Muscle layer of duodenum (tissue), 2 donors: ENCODE results near the gene RPS14.
"Not testable (repeated sequence)": the region's sequence is repeated elsewhere in the genome, so short reads cannot be mapped to it uniquely, and the experiment has no call there.

Experiments
- H3K27ac ChIP-seq: one replicate; pipeline ENCODE4 v1.7.0; 2013; ENCODE audit warnings: mild to moderate bottlenecking, low read length
- H3K27me3 ChIP-seq: one replicate; pipeline ENCODE4 v1.7.0; 2013; ENCODE audit warnings: low read depth, mild to moderate bottlenecking, control low read depth, low read length
- H3K36me3 ChIP-seq, 2 donors: one replicate each; pipeline ENCODE4 v1.7.0; 2013; ENCODE audit warnings: low read length in 2 of 2, control low read depth in 1 of 2, mild to moderate bottlenecking in 1 of 2; ENCODE audit not compliant: insufficient read depth in 2 of 2, control insufficient read depth in 1 of 2
- H3K4me1 ChIP-seq, 2 donors: one replicate each; pipeline ENCODE4 v1.7.0; 2013; ENCODE audit warnings: low read length in 2 of 2, mild to moderate bottlenecking in 2 of 2, control low read depth in 1 of 2, moderate library complexity in 1 of 2; ENCODE audit not compliant: insufficient read depth in 2 of 2, control insufficient read depth in 1 of 2
- H3K4me3 ChIP-seq, 2 donors: one replicate each; pipeline ENCODE4 v1.7.0; 2013; ENCODE audit warnings: low read length in 2 of 2, low read depth in 1 of 2, mild to moderate bottlenecking in 1 of 2
- H3K9me3 ChIP-seq, 2 donors: one replicate each; pipeline ENCODE4 v1.7.0; 2013; ENCODE audit warnings: low read length in 2 of 2, control low read depth in 1 of 2, mild to moderate bottlenecking in 1 of 2; ENCODE audit not compliant: control insufficient read depth in 1 of 2
- donor health status: healthy.

Gene RPS14

GRCh38 chr5:150428106-150428876 is 21.2 kb downstream of the RPS14 start:
- Histone ChIP-seq H3K27me3 (no peaks in the 10 kb centered on the region), H3K9me3 (no peaks in the 10 kb centered on the region), H3K4me1 (peaks cover 0 to 4% of the 10 kb centered on the region in 2 donors), H3K36me3 (no peaks in the 10 kb centered on the region), H3K4me3 (no peak overlapping the region), H3K27ac (no peak overlapping the region)

DNA sequence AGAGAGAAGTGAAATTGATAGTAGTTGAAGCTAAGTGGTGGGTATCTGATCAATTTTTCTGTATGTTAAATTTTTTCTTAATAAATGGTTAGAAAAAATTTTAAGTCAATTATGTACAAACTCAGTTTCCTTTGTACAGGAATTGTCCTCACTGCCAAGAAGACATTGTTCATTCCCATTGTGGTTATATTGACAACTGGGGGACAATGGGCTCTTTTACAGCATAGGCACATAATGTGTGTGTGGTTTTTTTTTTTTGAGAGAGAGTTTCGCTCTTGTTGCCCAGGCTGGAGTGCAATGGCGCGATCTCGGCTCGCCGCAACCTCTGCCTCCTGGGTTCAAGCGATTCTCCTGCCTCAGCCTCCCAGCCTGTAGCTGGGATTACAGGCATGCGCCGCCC is 23.4 kb downstream of the RPS14 start:
- not testable (repeated sequence) for H3K9me3 ChIP-seq, H3K4me3 ChIP-seq, H3K27me3 ChIP-seq, H3K27ac ChIP-seq, H3K4me1 ChIP-seq, H3K36me3 ChIP-seq

DNA sequence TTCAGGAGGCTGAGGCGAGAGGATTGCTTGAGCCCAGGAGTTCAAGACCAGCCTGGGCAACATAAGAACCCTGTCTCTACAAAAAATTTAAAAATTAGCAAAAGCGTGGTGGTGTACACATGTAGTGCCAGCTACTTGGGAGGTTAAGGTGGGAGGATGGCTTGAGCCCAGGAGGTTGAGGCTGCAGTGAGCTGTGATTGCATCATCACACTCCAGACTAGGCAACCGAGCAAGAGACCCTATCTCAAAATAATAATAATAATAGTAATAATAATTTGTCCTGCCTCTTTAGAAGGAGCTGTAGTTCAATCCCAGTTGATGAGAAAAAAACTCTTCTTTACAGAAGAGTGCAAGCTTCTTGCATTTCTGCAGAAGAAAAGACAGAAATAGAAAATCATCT is 26.8 kb downstream of the RPS14 start:
- Histone ChIP-seq H3K4me1 (no peaks in the 10 kb centered on the region), H3K36me3 (no peaks in the 10 kb centered on the region), H3K9me3 (no peaks in the 10 kb centered on the region), H3K27ac (no peak overlapping the region), H3K27me3 (no peaks in the 10 kb centered on the region), H3K4me3 (no peak overlapping the region)

- Histone ChIP-seq H3K4me3 (no peak overlapping the region), H3K27ac (no peak overlapping the region), H3K27me3 (no peaks in the 10 kb centered on the region), H3K9me3 (no peaks in the 10 kb centered on the region), H3K4me1 (no peaks in the 10 kb centered on the region), H3K36me3 (no peaks in the 10 kb centered on the region)
These were observed 27.5 kb downstream of the RPS14 start for GRCh38 chr5:150422075-150422474.

DNA sequence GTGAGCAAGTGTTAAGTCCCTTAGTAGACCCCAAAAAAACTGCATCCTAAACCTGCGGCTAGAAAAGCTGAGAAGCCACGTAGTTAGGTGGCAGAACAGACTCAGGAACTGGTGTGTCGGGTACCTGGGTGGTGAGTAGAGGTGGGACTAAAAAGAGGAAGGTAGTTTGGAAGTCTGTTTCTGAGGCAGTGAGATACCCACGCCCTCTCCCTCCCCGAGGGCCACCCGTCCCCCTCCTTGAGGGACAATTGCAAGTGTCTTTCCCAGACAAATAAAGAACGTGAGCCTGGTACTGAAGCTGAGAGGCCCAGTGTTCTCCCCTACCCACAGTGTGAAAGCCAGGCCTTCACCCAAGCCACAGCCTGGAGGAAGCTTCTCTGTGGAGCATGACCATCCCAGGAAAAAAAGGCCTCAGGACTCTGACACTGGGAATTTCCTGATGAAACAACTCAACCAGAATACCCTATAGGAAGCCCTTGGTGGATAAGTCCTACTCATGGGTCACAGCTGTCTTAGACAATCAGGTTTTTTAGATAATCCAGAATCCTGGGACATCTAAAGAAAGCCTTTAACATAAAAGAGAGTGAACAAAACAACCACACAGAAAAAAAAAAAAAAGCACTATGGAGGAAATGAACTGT is 29.8 kb downstream of the RPS14 start:
- no peaks in the 10 kb centered on the region for H3K27me3 ChIP-seq
- no peaks in the 10 kb centered on the region for H3K4me1 ChIP-seq
- H3K4me3 ChIP-seq: no peak overlapping the region
- no peaks in the 10 kb centered on the region for H3K9me3 ChIP-seq
- no peak overlapping the region for H3K27ac ChIP-seq
- H3K36me3 ChIP-seq: no peaks in the 10 kb centered on the region

DNA sequence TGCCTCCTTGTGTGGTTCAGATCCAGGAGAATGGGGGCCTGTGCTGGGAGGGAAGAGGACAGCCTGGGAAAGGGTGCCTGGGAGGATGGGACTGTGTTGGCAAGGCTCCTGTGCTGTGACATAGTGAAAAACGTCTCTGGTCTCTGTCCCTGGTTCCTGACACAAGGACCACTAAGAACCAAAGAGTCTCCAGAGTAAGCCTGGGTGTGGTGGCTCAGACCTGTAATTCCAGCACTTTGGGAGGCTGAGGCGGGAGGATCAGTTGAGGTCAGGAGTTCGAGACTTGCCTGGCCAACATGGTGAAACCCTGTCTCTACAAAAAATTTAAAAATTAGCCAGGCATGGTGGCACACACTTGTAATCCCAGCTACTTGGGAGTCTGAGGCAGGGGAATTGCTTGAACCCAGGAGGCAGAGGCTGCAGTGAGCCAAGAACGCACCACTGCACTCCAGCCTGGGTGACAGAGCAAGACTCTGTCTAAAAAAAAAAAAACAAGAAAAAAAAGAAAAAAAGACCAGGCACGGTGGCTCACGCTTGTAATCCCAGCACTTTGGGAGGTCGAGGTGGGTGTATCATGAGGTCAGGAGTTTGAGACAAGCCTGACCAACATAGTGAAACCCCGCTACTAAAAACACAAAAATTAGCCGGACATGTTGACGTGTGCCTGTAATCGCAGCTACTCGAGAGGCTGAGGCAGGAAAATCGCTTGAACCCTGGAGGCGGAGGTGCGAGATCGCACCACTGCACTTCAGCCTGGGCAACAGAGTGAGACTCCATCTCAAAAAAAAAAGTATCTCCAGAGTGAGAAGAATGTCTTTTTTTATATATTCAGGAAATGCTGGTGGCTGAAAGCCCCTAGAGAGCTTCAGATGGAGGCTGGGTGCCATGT is 35.4 kb downstream of the RPS14 start:
- H3K9me3 ChIP-seq, H3K36me3 ChIP-seq, H3K4me3 ChIP-seq, H3K27me3 ChIP-seq: not testable (repeated sequence)
- Histone ChIP-seq H3K4me1 (peaks cover 13 to 16% of the 10 kb centered on the region in 2 donors), H3K27ac (peak overlapping the region; percentile 93)

DNA sequence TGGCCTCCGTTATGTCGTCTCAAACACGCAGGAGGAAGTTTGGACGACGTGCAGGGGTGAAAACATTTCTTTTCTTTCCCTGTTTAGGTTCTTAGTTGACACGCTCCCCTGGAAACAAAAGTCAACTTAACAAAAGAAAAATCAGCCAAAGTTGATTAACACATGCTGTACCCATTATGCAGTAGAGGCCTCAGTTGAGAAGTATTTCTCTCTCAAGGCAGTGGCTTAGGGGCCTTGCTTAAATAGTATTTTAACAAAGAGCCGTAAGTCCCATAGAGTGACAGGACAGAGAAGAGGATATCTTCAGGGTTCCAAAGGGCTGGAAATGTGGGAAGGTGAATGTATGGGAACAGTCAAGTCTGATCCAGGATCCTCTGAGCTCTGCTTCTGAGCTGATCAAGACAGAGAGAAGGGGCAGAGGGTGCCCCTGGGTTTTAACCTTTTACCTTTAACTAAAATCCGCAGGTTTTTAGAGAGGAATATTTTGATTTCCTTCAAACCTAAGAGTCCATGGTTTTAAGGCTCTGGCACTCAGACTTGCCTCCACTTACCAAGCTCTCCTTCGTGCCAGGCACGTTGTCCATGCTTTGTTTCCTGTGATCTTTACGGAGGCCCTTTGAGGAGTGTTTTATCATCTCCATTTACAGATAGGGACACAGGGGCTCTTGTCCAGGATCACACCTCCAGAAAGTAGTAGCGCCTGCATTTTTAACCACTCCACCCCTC is 36.2 kb downstream of the RPS14 start:
- peaks cover 0 to 3% of the 10 kb centered on the region in 2 donors for H3K36me3 ChIP-seq
- no peaks in the 10 kb centered on the region for H3K9me3 ChIP-seq
- peaks cover 13 to 16% of the 10 kb centered on the region in 2 donors for H3K4me1 ChIP-seq
- peak overlapping the region; percentile 93 for H3K27ac ChIP-seq
- H3K4me3 ChIP-seq: peak overlapping the region; percentile 68 to 87
- H3K27me3 ChIP-seq: no peaks in the 10 kb centered on the region

DNA sequence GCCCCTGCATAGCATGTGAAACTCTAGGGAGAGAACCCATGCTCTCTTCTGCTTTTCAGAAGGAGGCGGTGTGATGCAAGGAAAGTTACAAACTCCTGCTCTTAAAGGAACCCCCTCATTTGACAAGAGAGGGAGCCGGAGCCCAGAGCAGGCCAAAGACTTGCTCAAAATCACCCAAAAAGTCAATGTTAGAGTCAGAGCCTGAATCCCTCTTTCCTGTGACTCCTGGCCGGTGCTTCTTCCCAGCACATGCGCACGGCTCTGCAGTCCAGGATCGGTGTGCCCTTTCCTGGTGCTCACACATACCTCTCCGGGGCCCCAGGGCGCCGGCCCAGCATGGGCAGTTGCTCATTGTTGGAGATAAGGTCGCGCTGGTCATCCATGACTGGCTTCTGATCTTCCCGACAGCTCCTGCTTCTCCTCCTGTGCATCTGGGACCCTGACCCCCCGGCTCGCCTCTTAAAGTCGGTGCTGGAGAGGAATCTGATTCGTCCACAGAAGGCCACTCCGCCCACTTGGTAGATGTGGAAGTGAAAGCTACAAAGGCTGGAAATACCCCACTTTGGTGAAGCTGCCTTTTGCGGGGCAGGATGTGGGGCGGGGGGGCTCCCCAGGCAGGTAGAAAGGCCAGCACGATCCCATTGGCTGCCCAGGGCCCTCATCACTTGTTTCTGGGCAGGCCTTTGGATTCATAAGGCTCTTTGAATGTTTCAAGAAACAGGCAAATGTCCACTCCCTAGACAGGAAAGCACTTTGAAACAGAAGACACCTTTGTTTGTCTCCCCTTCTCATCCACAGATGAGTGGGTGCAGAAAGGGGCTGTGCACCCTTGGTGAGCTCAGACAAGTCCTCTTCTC is 37.0 kb downstream of the RPS14 start, which contains the start of gene CD74:
Gene CD74 (minus strand): TSS at position 592 of the 857 bp plus-strand sequence. CDS start 161 bp downstream, at position 431.
- H3K4me1 ChIP-seq: peaks cover 13 to 16% of the 10 kb centered on the region in 2 donors
- H3K27me3 ChIP-seq: no peaks in the 10 kb centered on the region
- H3K27ac ChIP-seq: peak within 1 kb of the TSS; percentile 93
- peak within 1 kb of the TSS; percentile 68 to 87 for H3K4me3 ChIP-seq
- no peaks in the 10 kb centered on the region for H3K9me3 ChIP-seq
- peaks cover 0 to 3% of the 10 kb centered on the region in 2 donors for H3K36me3 ChIP-seq

DNA sequence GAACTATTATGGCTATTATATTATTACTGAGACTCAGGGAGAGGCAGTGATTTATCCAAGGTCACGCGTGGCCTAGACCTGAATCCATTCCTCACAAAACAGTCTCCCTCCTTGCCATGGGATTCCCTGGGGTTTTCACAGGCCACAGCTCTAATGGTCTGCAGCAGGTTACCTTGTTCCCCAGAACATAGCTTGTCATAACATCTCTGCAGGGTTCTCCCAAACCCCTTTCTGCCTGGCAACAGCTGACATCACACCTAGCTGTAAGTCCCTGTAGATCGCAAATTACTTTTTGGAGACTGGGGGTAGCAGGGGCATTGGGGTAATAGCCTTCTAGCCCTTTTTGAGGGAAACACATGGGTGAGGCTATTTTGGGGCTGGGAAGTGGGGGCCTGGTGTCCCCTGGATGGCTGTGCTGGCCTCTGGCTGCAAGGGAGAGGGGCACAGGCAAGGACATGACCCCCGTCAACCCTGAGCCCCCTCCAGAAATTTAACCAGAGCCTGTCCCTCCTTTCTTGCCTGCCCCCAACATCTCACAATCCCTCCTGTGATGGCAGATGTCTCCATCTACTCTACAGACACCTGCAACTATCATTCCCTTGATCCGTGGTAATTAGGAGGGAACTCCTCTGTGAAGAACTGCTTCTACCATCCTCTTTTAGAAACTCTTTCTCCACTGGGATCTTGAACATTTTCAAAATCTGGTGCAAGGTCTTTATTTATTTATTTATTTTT is 38.1 kb downstream of the RPS14 start:
- H3K36me3 ChIP-seq: peaks cover 3 to 8% of the 10 kb centered on the region in 2 donors
- H3K27ac ChIP-seq: peak overlapping the region; percentile 93
- no peaks in the 10 kb centered on the region for H3K27me3 ChIP-seq
- peaks cover 13 to 16% of the 10 kb centered on the region in 2 donors for H3K4me1 ChIP-seq
- no peaks in the 10 kb centered on the region for H3K9me3 ChIP-seq
- H3K4me3 ChIP-seq: peak overlapping the region; percentile 68 to 87
